C4-2B (cell line): ENCODE measurements around the gene PATJ.

Experiments used
- H3K27ac ChIP-seq: fragments of 450-650 bp; 2 replicates; pipeline ENCODE4 v1.5.1; 2017
- ZFX ChIP-seq: fragments of 450-650 bp; IDR thresholded peaks from 2 replicates; pipeline ENCODE4 v1.6.1; 2017
- TF ChIP-seq, protein P1 (sequence below): fragments of 450-650 bp; conservative IDR thresholded peaks from 2 replicates; pipeline ENCODE4 v1.5.1; 2017; ENCODE audit warnings: mild to moderate bottlenecking

The PATJ gene

DNA sequence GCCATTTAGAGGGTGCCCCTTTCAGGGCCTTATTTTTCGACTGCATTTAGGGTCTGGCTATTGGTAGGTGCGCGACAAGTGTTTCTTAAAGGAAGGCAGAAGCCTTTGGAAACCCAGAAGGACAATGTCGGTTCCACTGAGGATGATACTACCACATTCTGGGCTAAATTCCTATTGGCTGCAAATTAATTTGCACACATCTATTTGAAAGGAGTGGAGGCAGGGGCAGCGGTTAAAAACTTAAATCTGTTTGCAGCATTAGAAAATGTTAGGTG, 1.1 kb downstream of the PATJ start:
- peak overlapping the region; percentile 86 for H3K27ac ChIP-seq
- TF ChIP-seq, protein P1, sequence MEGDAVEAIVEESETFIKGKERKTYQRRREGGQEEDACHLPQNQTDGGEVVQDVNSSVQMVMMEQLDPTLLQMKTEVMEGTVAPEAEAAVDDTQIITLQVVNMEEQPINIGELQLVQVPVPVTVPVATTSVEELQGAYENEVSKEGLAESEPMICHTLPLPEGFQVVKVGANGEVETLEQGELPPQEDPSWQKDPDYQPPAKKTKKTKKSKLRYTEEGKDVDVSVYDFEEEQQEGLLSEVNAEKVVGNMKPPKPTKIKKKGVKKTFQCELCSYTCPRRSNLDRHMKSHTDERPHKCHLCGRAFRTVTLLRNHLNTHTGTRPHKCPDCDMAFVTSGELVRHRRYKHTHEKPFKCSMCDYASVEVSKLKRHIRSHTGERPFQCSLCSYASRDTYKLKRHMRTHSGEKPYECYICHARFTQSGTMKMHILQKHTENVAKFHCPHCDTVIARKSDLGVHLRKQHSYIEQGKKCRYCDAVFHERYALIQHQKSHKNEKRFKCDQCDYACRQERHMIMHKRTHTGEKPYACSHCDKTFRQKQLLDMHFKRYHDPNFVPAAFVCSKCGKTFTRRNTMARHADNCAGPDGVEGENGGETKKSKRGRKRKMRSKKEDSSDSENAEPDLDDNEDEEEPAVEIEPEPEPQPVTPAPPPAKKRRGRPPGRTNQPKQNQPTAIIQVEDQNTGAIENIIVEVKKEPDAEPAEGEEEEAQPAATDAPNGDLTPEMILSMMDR = no peak
- TF ChIP-seq ZFX = no peak

DNA sequence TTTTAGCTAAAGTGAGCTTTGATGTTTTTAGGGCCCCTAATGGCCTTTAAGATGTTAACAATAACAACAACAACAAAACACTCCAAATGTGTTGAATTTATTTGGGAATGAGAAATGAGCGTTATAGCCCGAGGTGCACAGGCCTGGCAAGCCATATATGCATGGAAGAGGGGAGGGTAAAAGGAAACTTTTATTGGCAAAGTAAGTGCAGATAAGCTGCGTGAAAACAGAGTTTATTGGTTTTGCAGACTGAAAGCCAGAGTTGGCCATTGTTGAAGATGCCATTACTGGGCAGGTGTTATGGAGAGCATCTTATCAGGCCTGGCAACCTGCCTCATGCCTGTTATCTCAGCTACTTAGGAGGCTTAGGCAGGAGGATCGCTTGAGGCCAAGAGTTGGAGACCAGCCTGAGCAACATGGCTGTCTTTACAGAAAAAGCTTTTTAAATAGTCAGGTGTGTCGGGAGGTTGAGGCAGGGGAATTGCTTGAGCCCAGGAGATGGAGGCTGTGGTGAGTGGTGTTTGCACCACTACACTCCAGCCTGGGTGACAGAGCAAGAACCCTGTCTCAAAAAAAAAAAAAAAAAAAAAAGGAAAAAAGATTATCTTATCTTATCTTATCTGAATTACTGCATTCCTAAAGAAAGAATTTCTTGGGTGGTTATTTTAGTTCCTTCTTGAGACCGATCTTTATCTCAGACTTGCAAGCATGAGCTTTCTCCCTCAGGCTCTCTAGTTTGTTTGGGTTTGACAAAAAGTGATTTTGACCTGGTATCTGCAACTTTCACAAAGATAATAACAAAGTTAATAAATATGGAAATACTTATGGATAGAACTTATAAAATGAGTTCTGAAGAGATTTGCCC, 1.7 kb downstream of the PATJ start:
- no peak overlapping the region for H3K27ac ChIP-seq
- TF ChIP-seq ZFX = no peak
- TF ChIP-seq, protein P1 = no peak

- H3K27ac ChIP-seq = no peak overlapping the region
- no peak for TF ChIP-seq ZFX
- TF ChIP-seq, protein P1 = no peak
Measured at GRCh38 chr1:61746813-61747212, 4.5 kb downstream of the PATJ start.

GRCh38 chr1:61748566-61748965, 6.3 kb downstream of the PATJ start:
- no peak overlapping the region for H3K27ac ChIP-seq
- no peak for TF ChIP-seq ZFX
- TF ChIP-seq, protein P1 = no peak

GRCh38 chr1:61749574-61749973, 7.3 kb downstream of the PATJ start:
- no peak overlapping the region for H3K27ac ChIP-seq
- TF ChIP-seq, protein P1 = no peak
- TF ChIP-seq ZFX = no peak

GRCh38 chr1:61752921-61753389, 10.7 kb downstream of the PATJ start:
- H3K27ac ChIP-seq = no peak overlapping the region
- TF ChIP-seq, protein P1 = no peak
- TF ChIP-seq ZFX = no peak

DNA sequence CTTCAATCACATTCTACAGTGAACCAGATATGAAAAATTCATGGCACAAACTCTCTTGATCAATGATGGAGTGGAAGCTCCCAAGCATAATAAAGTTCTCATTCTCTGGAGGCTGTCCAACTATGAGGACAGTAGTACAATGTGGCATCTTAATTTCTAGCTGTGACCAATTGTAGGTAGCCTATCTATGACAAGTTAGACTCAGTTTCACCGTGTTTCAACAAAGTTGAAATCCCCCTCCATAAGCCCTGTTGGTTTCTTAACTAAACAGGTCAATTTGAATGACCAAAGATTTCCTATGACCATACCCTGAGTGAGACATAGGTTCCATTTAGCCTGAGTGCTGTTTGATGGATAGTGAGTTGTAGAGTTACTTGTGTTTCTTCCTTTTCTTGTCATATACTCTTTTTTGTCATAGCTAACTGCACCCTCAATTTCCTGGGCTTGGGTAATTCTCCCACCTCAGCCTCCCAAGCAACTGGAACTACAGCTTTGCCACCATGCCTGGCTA, 11.8 kb downstream of the PATJ start:
- no peak for TF ChIP-seq ZFX
- TF ChIP-seq, protein P1 = no peak
- no peak overlapping the region for H3K27ac ChIP-seq
